Activated CD8-positive, alpha-beta memory T cell treated with anti-CD3 and anti-CD28 coated beads for 48 hours (primary cell): ENCODE results near the gene APOBEC3C.
"Not testable (repeated sequence)": the region's sequence is repeated elsewhere in the genome, so short reads cannot be mapped to it uniquely, and the experiment has no call there.

Source experiments
- DNase-seq, 3 experiments: peaks; one replicate each; pipeline ENCODE4 v3.0.0-alpha.2; 2020; ENCODE audit warnings: low read depth in 2 of 3, low spot score in 2 of 3

The APOBEC3C gene

DNA sequence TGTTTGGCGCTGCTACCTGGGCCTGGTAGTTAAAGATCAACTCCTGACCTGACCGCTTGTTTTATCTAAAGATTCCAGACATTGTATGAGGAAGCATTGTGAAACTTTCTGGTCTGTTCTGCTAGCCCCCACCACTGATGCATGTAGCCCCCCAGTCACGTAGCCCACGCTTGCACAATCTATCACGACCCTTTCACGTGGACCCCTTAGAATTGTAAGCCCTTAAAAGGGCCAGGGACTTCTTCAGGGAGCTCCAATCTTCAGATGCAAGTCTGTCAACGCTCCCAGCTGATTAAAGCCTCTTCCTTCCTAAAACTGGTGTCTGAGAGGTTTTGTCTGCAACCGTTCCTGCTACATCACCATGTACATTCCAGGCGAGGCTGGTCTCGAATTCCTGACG lies 41.6 kb downstream of the APOBEC3C start:
- DNase-seq = no peak

DNA sequence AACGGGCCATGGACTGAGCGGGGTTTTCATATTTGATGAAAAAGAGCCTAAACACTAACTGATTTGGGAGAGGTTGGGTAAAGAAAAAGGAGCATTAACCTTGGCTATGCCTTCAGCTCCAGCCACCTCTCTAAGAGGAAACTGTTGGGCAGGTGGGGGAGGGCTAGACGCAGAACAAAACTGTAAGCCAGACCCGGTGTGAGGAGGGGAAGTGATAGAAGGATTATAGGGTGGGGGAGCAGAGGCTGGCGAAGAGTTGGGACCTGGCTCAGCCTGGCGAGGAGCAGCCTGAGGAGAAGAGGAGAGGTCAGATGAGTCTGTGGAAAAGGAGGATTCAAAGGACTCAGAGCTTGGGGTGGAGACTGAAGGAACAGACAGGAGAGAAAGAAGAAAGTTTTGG lies 47.2 kb downstream of the APOBEC3C start:
- DNase-seq = not testable (repeated sequence)

GRCh38 chr22:39061951-39062350 lies 47.9 kb downstream of the APOBEC3C start:
- not testable (repeated sequence) for DNase-seq

DNA sequence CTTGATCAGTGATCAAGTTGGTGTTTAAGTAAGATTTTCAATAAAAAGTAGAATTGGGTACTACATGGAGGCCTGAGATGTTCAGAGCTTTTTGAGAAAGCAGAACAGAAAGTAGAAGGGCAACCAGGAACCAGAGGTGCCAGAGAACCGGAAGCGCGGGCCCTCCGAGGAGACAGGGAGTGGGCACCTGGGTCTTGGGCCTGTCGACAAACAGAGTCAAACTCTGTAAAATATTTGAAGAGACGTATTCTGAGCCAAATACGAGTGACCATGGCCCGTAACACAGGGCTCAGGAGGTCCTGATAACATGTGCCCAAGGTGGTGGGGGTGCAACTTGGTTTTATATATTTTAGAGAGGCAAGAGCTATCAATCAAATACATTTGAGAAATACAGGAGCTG lies 49.8 kb downstream of the APOBEC3C start:
- DNase-seq = not testable (repeated sequence)

DNA sequence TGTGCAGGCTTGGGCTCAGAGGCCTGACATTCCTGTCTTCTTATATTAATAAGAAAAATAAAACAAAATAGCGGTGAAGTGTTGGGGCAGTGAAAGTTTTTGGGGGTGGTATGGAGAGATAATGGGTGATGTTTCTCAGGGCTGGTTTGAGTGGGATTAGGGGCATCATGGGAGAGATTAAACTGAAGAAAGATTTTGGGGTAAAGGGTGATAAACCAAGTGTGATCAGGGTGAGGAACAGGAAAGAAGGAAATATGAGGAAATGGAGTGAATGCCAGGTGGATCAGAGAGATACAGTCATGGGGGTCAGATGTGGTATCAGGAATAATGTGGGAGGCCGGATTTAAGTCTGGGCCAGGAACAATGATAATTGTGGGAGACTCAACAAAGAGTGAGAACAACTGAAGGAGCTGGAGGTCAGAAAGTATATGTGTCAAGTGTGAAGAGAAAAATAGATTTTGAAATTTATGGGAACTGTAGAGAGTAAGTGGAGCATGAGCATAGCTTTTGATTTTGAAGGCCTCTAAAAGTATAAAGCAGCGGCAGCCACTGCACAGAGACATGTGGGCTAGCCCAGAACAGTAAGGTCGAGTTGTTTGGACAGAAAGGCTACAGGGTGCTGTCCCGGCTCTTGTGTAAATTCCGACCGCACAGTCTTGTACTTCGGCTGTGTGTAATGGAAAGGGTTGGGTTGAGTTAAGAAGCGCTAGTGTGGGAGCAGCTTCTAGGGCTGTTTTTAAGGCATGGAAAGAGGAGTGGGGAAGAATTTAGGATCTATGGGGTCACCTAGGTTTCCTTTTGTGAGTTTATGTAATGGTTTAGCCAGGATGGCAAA lies 52.6 kb downstream of the APOBEC3C start:
- DNase-seq = not testable (repeated sequence)

DNA sequence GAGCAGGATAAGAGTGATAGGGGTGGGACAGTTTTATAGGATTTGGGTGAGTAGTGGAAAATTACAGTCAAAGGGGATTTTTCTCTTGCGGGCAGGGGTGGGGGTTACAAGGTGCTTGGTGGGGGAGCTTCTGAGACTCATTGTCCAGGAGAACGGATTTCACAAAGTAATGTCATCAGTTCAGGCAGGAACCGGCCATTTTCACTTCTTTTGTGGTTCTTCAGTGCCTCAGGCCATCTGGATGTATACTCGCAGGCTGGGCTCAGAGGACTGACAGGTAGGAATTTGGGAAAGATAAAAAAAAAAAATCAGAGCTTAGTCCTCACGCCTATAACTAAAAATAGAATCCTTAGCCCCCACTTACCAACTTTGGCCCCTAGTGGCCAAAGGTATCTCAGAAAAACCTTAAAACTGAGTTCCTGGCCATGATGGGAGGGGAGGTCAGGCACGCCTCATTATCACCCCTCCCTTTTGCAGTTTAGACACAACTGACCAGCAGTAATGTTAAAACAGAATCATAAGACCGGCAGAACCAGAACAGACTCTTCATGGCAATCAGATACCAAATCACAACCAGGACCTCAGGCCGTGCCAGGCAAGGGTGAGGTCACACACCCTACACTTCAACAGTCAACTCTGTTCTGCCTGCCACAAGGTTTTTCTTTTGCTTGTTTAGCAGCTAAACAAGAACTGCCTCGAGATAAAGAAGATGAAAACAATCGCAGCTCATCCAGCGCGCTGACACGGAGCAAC lies 54.2 kb downstream of the APOBEC3C start:
- no peak for DNase-seq
